Loucy (cell line): Measurements from ENCODE around the gene SPAG6.

Source experiments
- H2AFZ ChIP-seq: fragments of 200-600 bp; sonication (generic); 2 replicates; pipeline ENCODE4 v1.6.0; 2016; ENCODE audit warnings: antibody characterized with exemption, mild to moderate bottlenecking, low read length, moderate library complexity
- H3F3A ChIP-seq: fragments of 200-600 bp; 2 replicates; pipeline ENCODE4 v1.6.0; 2016; ENCODE audit warnings: antibody characterized with exemption, low read depth, mild to moderate bottlenecking
- H3K27me3 ChIP-seq: fragments of 200-600 bp; sonication (generic); 2 replicates; pipeline ENCODE4 v1.6.1; 2014; ENCODE audit warnings: low read length, mild to moderate bottlenecking; ENCODE audit not compliant: insufficient read depth, poor library complexity, severe bottlenecking
- H3K36me3 ChIP-seq: fragments of 200-600 bp; sonication (generic); 2 replicates; pipeline ENCODE4 v1.6.1; 2016; ENCODE audit warnings: low read length; ENCODE audit not compliant: insufficient read depth
- H3K4me1 ChIP-seq: fragments of 200-600 bp; sonication (generic); 2 replicates; pipeline ENCODE4 v1.5.1; 2014; ENCODE audit warnings: low read length, mild to moderate bottlenecking; ENCODE audit not compliant: insufficient read depth, poor library complexity, severe bottlenecking
- H3K4me2 ChIP-seq: fragments of 200-600 bp; sonication (generic); 2 replicates; pipeline ENCODE4 v1.6.0; 2014; ENCODE audit warnings: antibody characterized with exemption, low read length, low read depth, mild to moderate bottlenecking; ENCODE audit not compliant: poor library complexity, severe bottlenecking
- H3K4me3 ChIP-seq: fragments of 200-600 bp; sonication (generic); 2 replicates; pipeline ENCODE4 v1.5.1; 2014; ENCODE audit warnings: low read length, mild to moderate bottlenecking, mixed read lengths; ENCODE audit not compliant: poor library complexity, severe bottlenecking
- H3K79me2 ChIP-seq: fragments of 200-600 bp; sonication (generic); 2 replicates; pipeline ENCODE4 v1.6.1; 2014; ENCODE audit warnings: low read length; ENCODE audit not compliant: insufficient read depth
- H3K9ac ChIP-seq: fragments of 200-600 bp; sonication (generic); 2 replicates; pipeline ENCODE4 v1.6.0; 2014; ENCODE audit warnings: mild to moderate bottlenecking, low read depth, low read length, moderate library complexity; ENCODE audit not compliant: poor library complexity, severe bottlenecking
- H3K9me2 ChIP-seq: fragments of 200-600 bp; sonication (generic); replicated peaks from 2 replicates; pipeline ENCODE4 v1.6.1; 2016; ENCODE audit warnings: low read depth, low read length, mixed read lengths
- H3K9me3 ChIP-seq: fragments of 200-600 bp; sonication (generic); 2 replicates; pipeline ENCODE4 v1.6.1; 2014; ENCODE audit warnings: mild to moderate bottlenecking, antibody characterized with exemption, low read length, low read depth; ENCODE audit not compliant: insufficient read depth
- H4K20me1 ChIP-seq: fragments of 200-600 bp; sonication (generic); 2 replicates; pipeline ENCODE4 v1.6.0; 2014; ENCODE audit warnings: antibody characterized with exemption, low read length, mild to moderate bottlenecking; ENCODE audit not compliant: insufficient read depth, poor library complexity, severe bottlenecking
- CTCF ChIP-seq: fragments of 200-600 bp; sonication (generic); conservative IDR thresholded peaks from 2 replicates; pipeline ENCODE4 v1.5.1; 2014; ENCODE audit warnings: mild to moderate bottlenecking, antibody characterized with exemption, low read length
- EZH2phosphoT487 ChIP-seq: fragments of 200-600 bp; IDR thresholded peaks from 2 replicates; pipeline ENCODE4 v1.6.1; 2018; ENCODE audit warnings: antibody characterized with exemption, mild to moderate bottlenecking, moderate library complexity, borderline replicate concordance

The SPAG6 gene

GRCh38 chr10:22370320-22370719, 25.0 kb downstream of the SPAG6 start:
- Histone ChIP-seq H3K36me3 (no peaks in the 10 kb centered on the region), H3K79me2 (no peaks in the 10 kb centered on the region), H3K9me2 (no peaks in the 10 kb centered on the region), H4K20me1 (no peaks in the 10 kb centered on the region), H3K27me3 (no peaks in the 10 kb centered on the region), H2AFZ (peak overlapping the region; percentile 83), H3K4me3 (peak overlapping the region; percentile 11), H3K9me3 (no peaks in the 10 kb centered on the region), H3K4me1 (peaks cover 48% of the 10 kb centered on the region), H3K9ac (peak overlapping the region; percentile 13), H3F3A (no peaks in the 10 kb centered on the region), H3K4me2 (peak overlapping the region; percentile 51)
- TF ChIP-seq EZH2phosphoT487, result no peak
- TF ChIP-seq CTCF, result no peak

GRCh38 chr10:22372298-22372697, 27.0 kb downstream of the SPAG6 start:
- H3K36me3 ChIP-seq, result no peaks in the 10 kb centered on the region
- no peak overlapping the region for H2AFZ ChIP-seq
- H3K4me2 ChIP-seq, result no peak overlapping the region
- no peaks in the 10 kb centered on the region for H3K79me2 ChIP-seq
- TF ChIP-seq CTCF, result no peak
- no peak for TF ChIP-seq EZH2phosphoT487
- H3K9me3 ChIP-seq, result no peaks in the 10 kb centered on the region
- H3K4me3 ChIP-seq, result no peak overlapping the region
- H3F3A ChIP-seq, result no peaks in the 10 kb centered on the region
- H3K9me2 ChIP-seq, result no peaks in the 10 kb centered on the region
- H3K4me1 ChIP-seq, result peaks cover 35% of the 10 kb centered on the region
- no peak overlapping the region for H3K9ac ChIP-seq
- H4K20me1 ChIP-seq, result no peaks in the 10 kb centered on the region
- H3K27me3 ChIP-seq, result no peaks in the 10 kb centered on the region

DNA sequence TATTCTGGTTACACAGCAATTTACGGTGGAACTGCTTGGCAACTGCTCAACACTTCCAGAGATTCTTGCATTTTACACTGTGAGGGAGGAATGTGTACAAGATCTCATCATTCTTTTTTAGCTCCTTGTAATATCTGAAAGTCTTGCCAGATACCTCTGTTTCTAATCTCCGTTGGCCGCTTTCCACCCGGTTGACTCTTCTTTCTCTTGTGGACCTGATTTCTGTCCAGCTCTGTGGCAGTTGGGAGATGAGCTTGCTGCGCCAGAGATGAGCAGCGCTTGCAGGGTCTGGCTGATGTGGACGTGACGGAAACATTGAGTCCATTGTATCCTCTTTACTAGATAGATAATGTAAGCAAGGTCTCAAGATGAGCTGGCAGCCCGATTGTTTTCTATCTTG, 27.6 kb downstream of the SPAG6 start:
- Histone ChIP-seq H3K4me2 (no peak overlapping the region), H3K36me3 (no peaks in the 10 kb centered on the region), H3K4me3 (no peak overlapping the region), H4K20me1 (no peaks in the 10 kb centered on the region), H3K79me2 (no peaks in the 10 kb centered on the region), H2AFZ (no peak overlapping the region), H3F3A (no peaks in the 10 kb centered on the region), H3K27me3 (no peaks in the 10 kb centered on the region), H3K9ac (no peak overlapping the region), H3K9me3 (no peaks in the 10 kb centered on the region), H3K4me1 (peaks cover 29% of the 10 kb centered on the region), H3K9me2 (no peaks in the 10 kb centered on the region)
- TF ChIP-seq EZH2phosphoT487, result no peak
- TF ChIP-seq CTCF, result no peak
